GM23338 (cell line): Measurements from ENCODE around the gene SEC22A. TPM values are rescaled to one million over a fixed set of nuclear protein-coding genes. Genes with fewer than 3 reads are reported as not detected.

Experiments used
- ATAC-seq: fragments of 200-7000 bp; cut with Tn5 transposase; 3 replicates; pipeline ENCODE4 v1.9.1; 2020
- DNase-seq: peaks from one replicate; pipeline ENCODE4 v3.0.0-alpha.2; 2015; ENCODE audit warnings: low spot score
- H2AFZ ChIP-seq: fragments of 200-600 bp; sonication (generic); 2 replicates; pipeline ENCODE4 v1.8.0; 2016; ENCODE audit warnings: antibody characterized with exemption, mild to moderate bottlenecking, moderate library complexity
- H3F3A ChIP-seq: fragments of 200-600 bp; sonication (generic); replicated peaks from 2 replicates; pipeline ENCODE4 v1.8.0; 2017; ENCODE audit warnings: antibody characterized with exemption, mixed run types, low read depth
- H3K27ac ChIP-seq: fragments of 200-600 bp; sonication (generic); 2 replicates; pipeline ENCODE4 v1.6.1; 2016; ENCODE audit warnings: low read depth
- H3K27me3 ChIP-seq: fragments of 200-600 bp; sonication (generic); 2 replicates; pipeline ENCODE4 v1.8.0; 2016; ENCODE audit warnings: mild to moderate bottlenecking, mixed run types, moderate library complexity; ENCODE audit not compliant: insufficient read depth
- H3K36me3 ChIP-seq: fragments of 200-600 bp; sonication (generic); 2 replicates; pipeline ENCODE4 v1.8.0; 2016; ENCODE audit warnings: mild to moderate bottlenecking; ENCODE audit not compliant: insufficient read depth
- H3K4me1 ChIP-seq: fragments of 200-600 bp; sonication (generic); 2 replicates; pipeline ENCODE4 v1.8.0; 2016; ENCODE audit warnings: mild to moderate bottlenecking, moderate library complexity; ENCODE audit not compliant: insufficient read depth
- H3K4me2 ChIP-seq: fragments of 200-600 bp; sonication (generic); 2 replicates; pipeline ENCODE4 v1.7.1; 2017; ENCODE audit warnings: mixed run types
- H3K4me3 ChIP-seq: fragments of 200-600 bp; sonication (generic); 2 replicates; pipeline ENCODE4 v1.6.1; 2016; ENCODE audit warnings: mixed run types
- H3K79me2 ChIP-seq: fragments of 200-600 bp; sonication (generic); replicated peaks from 2 replicates; pipeline ENCODE4 v1.8.0; 2017; ENCODE audit warnings: mild to moderate bottlenecking; ENCODE audit not compliant: insufficient read depth
- H3K9me2 ChIP-seq: fragments of 200-600 bp; sonication (generic); 2 replicates; pipeline ENCODE4 v1.8.0; 2017; ENCODE audit not compliant: insufficient read depth
- H4K20me1 ChIP-seq: fragments of 200-600 bp; sonication (generic); replicated peaks from 2 replicates; pipeline ENCODE4 v1.8.0; 2017; ENCODE audit warnings: mild to moderate bottlenecking; ENCODE audit not compliant: insufficient read depth
- H3K27ac Mint-ChIP-seq: 2 replicates; pipeline ENCODE4 v1.8.0; 2020; ENCODE audit warnings: inconsistent platforms, mild to moderate bottlenecking, moderate library complexity, mixed read lengths
- H3K27me3 Mint-ChIP-seq: 3 replicates; pipeline ENCODE4 v1.8.0; 2022; ENCODE audit warnings: low read depth, mild to moderate bottlenecking, moderate library complexity, mixed read lengths, inconsistent platforms; ENCODE audit not compliant: insufficient read depth, poor library complexity
- H3K36me3 Mint-ChIP-seq: 3 replicates; pipeline ENCODE4 v1.8.0; 2021; ENCODE audit warnings: low read depth, mild to moderate bottlenecking, inconsistent platforms, moderate library complexity, mixed read lengths
- H3K4me1 Mint-ChIP-seq: 3 replicates; pipeline ENCODE4 v1.8.0; 2020; ENCODE audit warnings: mild to moderate bottlenecking, inconsistent platforms, mixed read lengths
- H3K4me3 Mint-ChIP-seq: 3 replicates; pipeline ENCODE4 v1.8.0; 2021; ENCODE audit warnings: moderate library complexity, mild to moderate bottlenecking, inconsistent platforms, mixed read lengths
- H3K9me3 Mint-ChIP-seq: 3 replicates; pipeline ENCODE4 v1.8.0; 2020; ENCODE audit warnings: moderate library complexity, mild to moderate bottlenecking, inconsistent platforms, mixed read lengths
- CREB1 ChIP-seq: fragments of 250-450 bp; sonication (Bioruptor Pico); IDR thresholded peaks from 2 replicates; pipeline ENCODE4 v1.5.0; 2020; ENCODE audit warnings: low read depth, mild to moderate bottlenecking, moderate library complexity
- EZH2 ChIP-seq: fragments of 200-600 bp; sonication (generic); IDR thresholded peaks from one replicate; pipeline ENCODE4 v1.8.0; 2017; ENCODE audit warnings: antibody characterized with exemption, mild to moderate bottlenecking, low read depth; ENCODE audit not compliant: unreplicated experiment
- EZH2phosphoT487 ChIP-seq: fragments of 200-600 bp; sonication (generic); IDR thresholded peaks from one replicate; pipeline ENCODE4 v1.8.1; 2018; ENCODE audit warnings: antibody characterized with exemption; ENCODE audit not compliant: unreplicated experiment
- JUNB ChIP-seq: IDR thresholded peaks from one replicate; pipeline ENCODE4 v1.6.1; 2016; ENCODE audit warnings: antibody characterized with exemption; ENCODE audit not compliant: unreplicated experiment
- NANOG ChIP-seq: IDR thresholded peaks from 2 replicates; pipeline ENCODE4 v1.6.1; 2016; ENCODE audit warnings: antibody characterized with exemption, borderline replicate concordance
- POLR2AphosphoS5 ChIP-seq: IDR thresholded peaks from 2 replicates; pipeline ENCODE4 v1.6.1; 2016; ENCODE audit warnings: antibody characterized with exemption, low read depth
- REST ChIP-seq: IDR thresholded peaks from one replicate; pipeline ENCODE4 v1.6.1; 2018; ENCODE audit warnings: antibody characterized with exemption; ENCODE audit not compliant: unreplicated experiment
- STAT1 ChIP-seq: IDR thresholded peaks from one replicate; pipeline ENCODE4 v1.6.1; 2016; ENCODE audit warnings: antibody characterized with exemption; ENCODE audit not compliant: unreplicated experiment
- ZNF114 ChIP-seq: fragments of 250-450 bp; sonication (Bioruptor Pico); IDR thresholded peaks from 2 replicates; pipeline ENCODE4 v1.5.0; 2020; ENCODE audit warnings: mild to moderate bottlenecking, moderate library complexity
- ZNF331 ChIP-seq: fragments of 250-450 bp; sonication (Bioruptor Pico); IDR thresholded peaks from 2 replicates; pipeline ENCODE4 v1.5.0; 2020; ENCODE audit warnings: low read depth, mild to moderate bottlenecking, moderate library complexity
- polyA plus RNA-seq: library from polyadenylated mRNA; unstranded; fragments of >200 nt; fragmentation: Nextera tagmentation; extraction: Ambion mirVana; gene quantifications from 2 replicates; pipeline ENCODE4 v1.2.1, GENCODE V29; 2016
- total RNA-seq: library from RNA; depleted of rRNA; stranded (reverse); fragments of >200 nt; shearing (Covaris generic); gene quantifications from 2 replicates; pipeline ENCODE4 v1.2.3, GENCODE V29; 2014
- TF ChIP-seq, protein P1 (sequence below), 2 experiments: fragments of 200-600 bp in 1 of 2; sonication (generic) in 1 of 2; conservative IDR thresholded peaks; 2 replicates each; pipeline versions ENCODE4 v1.5.1 to v1.6.1; 2016 to 2017; ENCODE audit warnings: antibody characterized with exemption in 2 of 2, low read depth in 2 of 2, mild to moderate bottlenecking in 2 of 2, moderate library complexity in 1 of 2
- TF ChIP-seq, protein P2 (sequence below): fragments of 250-450 bp; sonication (Bioruptor Pico); IDR thresholded peaks from 2 replicates; pipeline ENCODE4 v1.5.0; 2020; ENCODE audit warnings: mild to moderate bottlenecking, moderate library complexity
- TF ChIP-seq, protein P3 (sequence below): IDR thresholded peaks from 2 replicates; pipeline ENCODE4 v1.6.1; 2016; ENCODE audit warnings: antibody characterized with exemption

The SEC22A gene
- total and polyA plus RNA-seq, 2 experiments from 2014 or later = 11.2 to 24.1 TPM

DNA sequence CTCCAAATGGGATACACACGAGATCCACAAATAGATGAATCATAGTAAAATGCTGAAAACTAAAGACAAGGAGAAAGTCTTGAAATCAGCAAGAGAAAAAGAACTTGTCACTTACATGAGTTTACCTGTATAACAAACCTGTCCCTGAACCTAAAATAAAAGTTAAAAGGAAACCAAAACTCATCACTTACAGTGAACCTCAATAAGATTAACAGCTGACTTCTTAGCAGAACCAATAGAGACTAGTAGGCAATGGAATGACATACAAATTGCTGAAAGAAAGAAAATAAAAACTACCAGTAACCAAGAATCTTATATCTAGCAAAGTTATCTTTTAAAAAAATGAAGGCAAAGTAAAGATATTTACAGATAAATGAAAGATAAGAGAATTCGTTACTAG lies 27.4 kb downstream of the SEC22A start:
- H3K4me3 ChIP-seq = no peak overlapping the region
- no peak overlapping the region for H3K27ac Mint-ChIP-seq
- peaks cover 35% of the 10 kb centered on the region for H3K36me3 Mint-ChIP-seq
- no peaks in the 10 kb centered on the region for H3K27me3 ChIP-seq
- H4K20me1 ChIP-seq = no peaks in the 10 kb centered on the region
- H3K27ac ChIP-seq = no peak overlapping the region
- TF ChIP-seq POLR2AphosphoS5 = no peak
- no peak for TF ChIP-seq NANOG
- no peak for TF ChIP-seq EZH2phosphoT487
- TF ChIP-seq REST = no peak
- TF ChIP-seq, protein P1, sequence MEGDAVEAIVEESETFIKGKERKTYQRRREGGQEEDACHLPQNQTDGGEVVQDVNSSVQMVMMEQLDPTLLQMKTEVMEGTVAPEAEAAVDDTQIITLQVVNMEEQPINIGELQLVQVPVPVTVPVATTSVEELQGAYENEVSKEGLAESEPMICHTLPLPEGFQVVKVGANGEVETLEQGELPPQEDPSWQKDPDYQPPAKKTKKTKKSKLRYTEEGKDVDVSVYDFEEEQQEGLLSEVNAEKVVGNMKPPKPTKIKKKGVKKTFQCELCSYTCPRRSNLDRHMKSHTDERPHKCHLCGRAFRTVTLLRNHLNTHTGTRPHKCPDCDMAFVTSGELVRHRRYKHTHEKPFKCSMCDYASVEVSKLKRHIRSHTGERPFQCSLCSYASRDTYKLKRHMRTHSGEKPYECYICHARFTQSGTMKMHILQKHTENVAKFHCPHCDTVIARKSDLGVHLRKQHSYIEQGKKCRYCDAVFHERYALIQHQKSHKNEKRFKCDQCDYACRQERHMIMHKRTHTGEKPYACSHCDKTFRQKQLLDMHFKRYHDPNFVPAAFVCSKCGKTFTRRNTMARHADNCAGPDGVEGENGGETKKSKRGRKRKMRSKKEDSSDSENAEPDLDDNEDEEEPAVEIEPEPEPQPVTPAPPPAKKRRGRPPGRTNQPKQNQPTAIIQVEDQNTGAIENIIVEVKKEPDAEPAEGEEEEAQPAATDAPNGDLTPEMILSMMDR (conservative IDR thresholded peaks at IDR 0.05; ENCODE audit: low read depth in 2 of 2) = no peak
- no peak for TF ChIP-seq EZH2
- TF ChIP-seq, protein P2, sequence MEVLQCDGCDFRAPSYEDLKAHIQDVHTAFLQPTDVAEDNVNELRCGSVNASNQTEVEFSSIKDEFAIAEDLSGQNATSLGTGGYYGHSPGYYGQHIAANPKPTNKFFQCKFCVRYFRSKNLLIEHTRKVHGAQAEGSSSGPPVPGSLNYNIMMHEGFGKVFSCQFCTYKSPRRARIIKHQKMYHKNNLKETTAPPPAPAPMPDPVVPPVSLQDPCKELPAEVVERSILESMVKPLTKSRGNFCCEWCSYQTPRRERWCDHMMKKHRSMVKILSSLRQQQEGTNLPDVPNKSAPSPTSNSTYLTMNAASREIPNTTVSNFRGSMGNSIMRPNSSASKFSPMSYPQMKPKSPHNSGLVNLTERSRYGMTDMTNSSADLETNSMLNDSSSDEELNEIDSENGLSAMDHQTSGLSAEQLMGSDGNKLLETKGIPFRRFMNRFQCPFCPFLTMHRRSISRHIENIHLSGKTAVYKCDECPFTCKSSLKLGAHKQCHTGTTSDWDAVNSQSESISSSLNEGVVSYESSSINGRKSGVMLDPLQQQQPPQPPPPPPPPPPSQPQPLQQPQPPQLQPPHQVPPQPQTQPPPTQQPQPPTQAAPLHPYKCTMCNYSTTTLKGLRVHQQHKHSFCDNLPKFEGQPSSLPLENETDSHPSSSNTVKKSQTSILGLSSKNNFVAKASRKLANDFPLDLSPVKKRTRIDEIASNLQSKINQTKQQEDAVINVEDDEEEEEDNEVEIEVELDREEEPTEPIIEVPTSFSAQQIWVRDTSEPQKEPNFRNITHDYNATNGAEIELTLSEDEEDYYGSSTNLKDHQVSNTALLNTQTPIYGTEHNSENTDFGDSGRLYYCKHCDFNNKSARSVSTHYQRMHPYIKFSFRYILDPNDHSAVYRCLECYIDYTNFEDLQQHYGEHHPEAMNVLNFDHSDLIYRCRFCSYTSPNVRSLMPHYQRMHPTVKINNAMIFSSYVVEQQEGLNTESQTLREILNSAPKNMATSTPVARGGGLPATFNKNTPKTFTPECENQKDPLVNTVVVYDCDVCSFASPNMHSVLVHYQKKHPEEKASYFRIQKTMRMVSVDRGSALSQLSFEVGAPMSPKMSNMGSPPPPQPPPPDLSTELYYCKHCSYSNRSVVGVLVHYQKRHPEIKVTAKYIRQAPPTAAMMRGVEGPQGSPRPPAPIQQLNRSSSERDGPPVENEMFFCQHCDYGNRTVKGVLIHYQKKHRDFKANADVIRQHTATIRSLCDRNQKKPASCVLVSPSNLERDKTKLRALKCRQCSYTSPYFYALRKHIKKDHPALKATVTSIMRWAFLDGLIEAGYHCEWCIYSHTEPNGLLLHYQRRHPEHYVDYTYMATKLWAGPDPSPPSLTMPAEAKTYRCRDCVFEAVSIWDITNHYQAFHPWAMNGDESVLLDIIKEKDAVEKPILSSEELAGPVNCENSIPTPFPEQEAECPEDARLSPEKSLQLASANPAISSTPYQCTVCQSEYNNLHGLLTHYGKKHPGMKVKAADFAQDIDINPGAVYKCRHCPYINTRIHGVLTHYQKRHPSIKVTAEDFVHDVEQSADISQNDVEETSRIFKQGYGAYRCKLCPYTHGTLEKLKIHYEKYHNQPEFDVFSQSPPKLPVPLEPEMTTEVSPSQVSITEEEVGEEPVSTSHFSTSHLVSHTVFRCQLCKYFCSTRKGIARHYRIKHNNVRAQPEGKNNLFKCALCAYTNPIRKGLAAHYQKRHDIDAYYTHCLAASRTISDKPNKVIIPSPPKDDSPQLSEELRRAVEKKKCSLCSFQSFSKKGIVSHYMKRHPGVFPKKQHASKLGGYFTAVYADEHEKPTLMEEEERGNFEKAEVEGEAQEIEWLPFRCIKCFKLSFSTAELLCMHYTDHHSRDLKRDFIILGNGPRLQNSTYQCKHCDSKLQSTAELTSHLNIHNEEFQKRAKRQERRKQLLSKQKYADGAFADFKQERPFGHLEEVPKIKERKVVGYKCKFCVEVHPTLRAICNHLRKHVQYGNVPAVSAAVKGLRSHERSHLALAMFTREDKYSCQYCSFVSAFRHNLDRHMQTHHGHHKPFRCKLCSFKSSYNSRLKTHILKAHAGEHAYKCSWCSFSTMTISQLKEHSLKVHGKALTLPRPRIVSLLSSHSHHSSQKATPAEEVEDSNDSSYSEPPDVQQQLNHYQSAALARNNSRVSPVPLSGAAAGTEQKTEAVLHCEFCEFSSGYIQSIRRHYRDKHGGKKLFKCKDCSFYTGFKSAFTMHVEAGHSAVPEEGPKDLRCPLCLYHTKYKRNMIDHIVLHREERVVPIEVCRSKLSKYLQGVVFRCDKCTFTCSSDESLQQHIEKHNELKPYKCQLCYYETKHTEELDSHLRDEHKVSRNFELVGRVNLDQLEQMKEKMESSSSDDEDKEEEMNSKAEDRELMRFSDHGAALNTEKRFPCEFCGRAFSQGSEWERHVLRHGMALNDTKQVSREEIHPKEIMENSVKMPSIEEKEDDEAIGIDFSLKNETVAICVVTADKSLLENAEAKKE = no peak
- TF ChIP-seq ZNF331 (CRISPR knock-in tag) = no peak
- no peak for TF ChIP-seq CREB1 (CRISPR knock-in tag)
- TF ChIP-seq, protein P3, sequence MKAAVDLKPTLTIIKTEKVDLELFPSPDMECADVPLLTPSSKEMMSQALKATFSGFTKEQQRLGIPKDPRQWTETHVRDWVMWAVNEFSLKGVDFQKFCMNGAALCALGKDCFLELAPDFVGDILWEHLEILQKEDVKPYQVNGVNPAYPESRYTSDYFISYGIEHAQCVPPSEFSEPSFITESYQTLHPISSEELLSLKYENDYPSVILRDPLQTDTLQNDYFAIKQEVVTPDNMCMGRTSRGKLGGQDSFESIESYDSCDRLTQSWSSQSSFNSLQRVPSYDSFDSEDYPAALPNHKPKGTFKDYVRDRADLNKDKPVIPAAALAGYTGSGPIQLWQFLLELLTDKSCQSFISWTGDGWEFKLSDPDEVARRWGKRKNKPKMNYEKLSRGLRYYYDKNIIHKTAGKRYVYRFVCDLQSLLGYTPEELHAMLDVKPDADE = no peak
- no peak for TF ChIP-seq JUNB
- TF ChIP-seq STAT1 = no peak
- no peak for TF ChIP-seq ZNF114 (CRISPR knock-in tag)
- DNase-seq = no peak
- H3K4me3 Mint-ChIP-seq = no peak overlapping the region
- H3K79me2 ChIP-seq = no peaks in the 10 kb centered on the region
- H3K4me1 ChIP-seq = peaks cover 10% of the 10 kb centered on the region
- no peaks in the 10 kb centered on the region for H3F3A ChIP-seq
- peaks cover 23% of the 10 kb centered on the region for H3K9me3 Mint-ChIP-seq
- no peaks in the 10 kb centered on the region for H3K9me2 ChIP-seq
- no peaks in the 10 kb centered on the region for H3K27me3 Mint-ChIP-seq
- no peak for ATAC-seq
- no peak overlapping the region for H2AFZ ChIP-seq
- peaks cover 10% of the 10 kb centered on the region; the same call in 2 of the 3 replicates for H3K4me1 Mint-ChIP-seq
- no peak overlapping the region for H3K4me2 ChIP-seq
- peaks cover 5% of the 10 kb centered on the region; the same call in 1 of the 2 replicates for H3K36me3 ChIP-seq
